ENCODE data around the gene RNU4-1. TPM values are rescaled to one million over a fixed set of nuclear protein-coding genes. Genes with fewer than 3 reads are reported as not detected.

Gene RNU4-1
- total RNA-seq, 3 donors from 2014 or later, result under 0.01 TPM; not detected in 1

- no peak overlapping the region for H3K4me3 ChIP-seq
- peak overlapping the region in 1 of 2 donors; percentile 13 for H3K27ac ChIP-seq
- H3K27me3 ChIP-seq, result no peaks in the 10 kb centered on the region
- no peak for TF ChIP-seq CTCF (IDR thresholded peaks at IDR 0.05)
- no peak for TF ChIP-seq POLR2A (IDR thresholded peaks at IDR 0.05)
- no peak for TF ChIP-seq POLR2AphosphoS5 (IDR thresholded peaks at IDR 0.05)
- H3K4me1 ChIP-seq, result peaks cover 11 to 29% of the 10 kb centered on the region in 2 donors
- intact Hi-C loops (cut with DNase I; ENCODE audit: low total_unique reads), result loop anchor here (5.0 kb wide), 1 partner anchor 34 kb away; no protein-coding TSS in a partner anchor
- H3K9me3 ChIP-seq, result no peaks in the 10 kb centered on the region
- no peaks in the 10 kb centered on the region for H3K36me3 ChIP-seq
- no peak for DNase-seq (ENCODE audit: low spot score in 2 of 2)
Measured at GRCh38 chr12:120266180-120266870, 26.7 kb downstream of the RNU4-1 start.

- Histone ChIP-seq H3K4me1 (peaks cover 11 to 29% of the 10 kb centered on the region in 2 donors), H3K4me3 (peak within 1 kb of the TSS; percentile 96 to 98 (median 98)), H3K9me3 (no peaks in the 10 kb centered on the region), H3K27me3 (no peaks in the 10 kb centered on the region), H3K36me3 (no peaks in the 10 kb centered on the region), H3K27ac (peak within 1 kb of the TSS; percentile 93 to 94)
- DNase-seq (ENCODE audit: low spot score in 2 of 2), result peak; percentile 77 to 86
- TF ChIP-seq POLR2AphosphoS5 (IDR thresholded peaks at IDR 0.05) (peak in 2 of 3 donors; percentile 17 to 56), CTCF (IDR thresholded peaks at IDR 0.05) (peak; percentile 43 to 73 (median 62)), POLR2A (IDR thresholded peaks at IDR 0.05) (peak; percentile 18)
- intact Hi-C loops (cut with DNase I; ENCODE audit: low total_unique reads), result loop anchor here (5.0 kb wide), 1 partner anchor 33 kb away; no protein-coding TSS in a partner anchor
Measured at GRCh38 chr12:120265473-120266179, 27.4 kb downstream of the RNU4-1 start, which contains the start of gene PXN. TSS of gene PXN (minus strand) at chr12:120265730. CDS start at chr12:120265629, 101 bp downstream.

DNA sequence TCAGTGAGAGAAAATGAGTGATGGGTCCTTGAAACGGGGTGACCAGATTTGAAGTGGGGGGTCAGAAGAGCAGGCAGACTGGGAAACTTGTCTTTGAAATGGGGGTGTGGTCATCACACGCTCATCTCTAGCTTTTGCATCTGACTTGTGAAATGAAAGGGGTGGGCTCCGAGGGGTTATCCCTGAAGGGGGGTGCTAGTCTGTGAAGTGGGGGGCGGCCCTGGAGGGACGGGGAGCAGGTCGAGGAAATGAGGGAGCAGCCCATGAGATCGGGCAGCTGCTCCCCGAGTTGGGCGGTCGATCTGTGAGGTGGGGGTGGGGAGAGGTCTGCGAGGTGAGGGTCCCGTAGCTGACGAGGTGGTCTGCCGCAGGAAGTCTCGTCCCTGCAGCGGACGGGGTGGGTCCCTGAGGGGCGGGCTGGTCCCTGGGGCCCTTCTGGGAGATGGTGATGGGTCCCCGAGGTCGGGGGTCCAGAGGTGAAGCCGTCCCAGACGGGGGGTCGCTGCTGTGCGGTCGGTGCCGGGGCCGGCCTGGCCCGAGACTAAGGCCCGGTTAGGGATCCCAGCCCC is 28.0 kb downstream of the RNU4-1 start:
- H3K27me3 ChIP-seq, result no peaks in the 10 kb centered on the region
- peak overlapping the region; percentile 93 to 94 for H3K27ac ChIP-seq
- intact Hi-C loops (cut with DNase I; ENCODE audit: low total_unique reads), result loop anchor here (5.0 kb wide), 1 partner anchor 33 kb away; no protein-coding TSS in a partner anchor
- TF ChIP-seq POLR2AphosphoS5 (IDR thresholded peaks at IDR 0.05), result no peak
- TF ChIP-seq POLR2A (IDR thresholded peaks at IDR 0.05), result no peak
- no peak for TF ChIP-seq CTCF (IDR thresholded peaks at IDR 0.05)
- H3K4me1 ChIP-seq, result peaks cover 11 to 29% of the 10 kb centered on the region in 2 donors
- no peaks in the 10 kb centered on the region for H3K36me3 ChIP-seq
- peak overlapping the region; percentile 96 to 98 (median 98) for H3K4me3 ChIP-seq
- no peaks in the 10 kb centered on the region for H3K9me3 ChIP-seq
- DNase-seq (ENCODE audit: low spot score in 2 of 2), result no peak

DNA sequence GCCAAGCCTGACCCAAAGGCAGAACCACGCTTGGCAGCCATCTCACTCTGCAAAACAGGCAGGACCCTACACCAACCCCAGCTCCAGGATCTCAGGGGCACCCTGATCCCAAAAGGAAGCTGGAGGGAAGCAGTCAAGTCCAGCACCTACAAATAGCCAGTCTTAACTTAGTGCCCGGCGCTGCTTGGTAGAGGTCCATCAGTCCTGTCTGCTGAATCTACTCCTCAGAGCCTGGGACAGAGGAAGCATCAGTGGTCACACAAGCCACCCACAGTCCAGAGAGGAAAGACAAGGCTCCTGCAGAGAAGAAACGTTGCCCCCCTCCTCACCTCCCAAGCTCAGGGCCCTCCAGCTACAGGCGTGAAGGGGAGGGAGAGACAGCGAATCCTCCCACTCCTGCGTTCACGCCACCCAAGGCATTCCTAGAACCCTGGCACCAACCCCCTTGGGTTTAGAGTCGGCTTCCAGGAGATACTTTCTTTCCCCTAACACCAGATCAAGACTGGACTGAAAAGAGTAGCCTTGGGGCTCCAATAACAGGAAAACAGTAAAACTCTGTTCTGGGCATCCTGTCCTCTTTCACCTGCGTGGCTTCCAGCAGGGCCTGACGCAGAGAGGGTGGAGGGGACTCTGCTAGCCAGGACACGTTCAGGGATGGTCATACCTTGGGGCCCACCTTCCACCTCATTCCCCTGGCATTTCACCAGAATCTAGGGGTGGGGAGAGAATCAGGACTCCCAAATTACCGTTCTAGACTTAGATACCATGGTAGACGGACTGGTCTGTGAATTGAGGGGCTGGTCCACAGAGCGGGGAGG is 28.7 kb downstream of the RNU4-1 start:
- Histone ChIP-seq H3K4me1 (peaks cover 11 to 29% of the 10 kb centered on the region in 2 donors), H3K27ac (peak overlapping the region; percentile 93 to 94), H3K4me3 (peak overlapping the region; percentile 96 to 98 (median 98)), H3K9me3 (no peaks in the 10 kb centered on the region), H3K27me3 (no peaks in the 10 kb centered on the region), H3K36me3 (no peaks in the 10 kb centered on the region)
- intact Hi-C loops (cut with DNase I; ENCODE audit: low total_unique reads), result no loop called here
- TF ChIP-seq POLR2AphosphoS5 (IDR thresholded peaks at IDR 0.05) (peak in 2 of 3 donors; percentile 20 to 52), POLR2A (IDR thresholded peaks at IDR 0.05) (no peak)
- peak in 1 of 2 donors; percentile 86 for DNase-seq (ENCODE audit: low spot score in 2 of 2)

- H3K9me3 ChIP-seq, result no peaks in the 10 kb centered on the region
- intact Hi-C loops (cut with DNase I; ENCODE audit: low total_unique reads), result no loop called here
- H3K27me3 ChIP-seq, result no peaks in the 10 kb centered on the region
- H3K4me3 ChIP-seq, result peak overlapping the region; percentile 96 to 98 (median 98)
- H3K36me3 ChIP-seq, result no peaks in the 10 kb centered on the region
- H3K4me1 ChIP-seq, result peaks cover 11 to 29% of the 10 kb centered on the region in 2 donors
- DNase-seq (ENCODE audit: low spot score in 2 of 2), result no peak
- no peak for TF ChIP-seq POLR2AphosphoS5 (IDR thresholded peaks at IDR 0.05)
- no peak for TF ChIP-seq CTCF (IDR thresholded peaks at IDR 0.05)
- TF ChIP-seq POLR2A (IDR thresholded peaks at IDR 0.05), result no peak
- peak overlapping the region; percentile 93 to 94 for H3K27ac ChIP-seq
Measured at GRCh38 chr12:120263748-120264085, 29.3 kb downstream of the RNU4-1 start.

All from breast epithelium (tissue), 4 donors.